ENCODE results near the gene QRFP. TPM values are rescaled to one million over a fixed set of nuclear protein-coding genes. Genes with fewer than 3 reads are reported as not detected.

Gene QRFP
- polyA plus RNA-seq, 3 donors, result 0.18 to 0.60 (median 0.21) TPM

- Mint-ChIP-seq H3K27ac (no peak overlapping the region), H3K27me3 (ENCODE audit: low read depth in 3 of 3) (peaks cover 4 to 9% (median 6%) of the 10 kb centered on the region in 3 donors), H3K4me3 (no peak overlapping the region), H3K9me3 (peaks cover 0 to 4% (median 0%) of the 10 kb centered on the region in 7 donors), H3K4me1 (peaks cover 2% of the 10 kb centered on the region), H3K36me3 (no peaks in the 10 kb centered on the region)
- 95% methylated on average over 12 of the region's 24 CpGs for WGBS (ENCODE audit: insufficient coverage)
- H4K20me1 ChIP-seq (ENCODE audit: insufficient read depth, low read length), result no peaks in the 10 kb centered on the region
- no peak overlapping the region for H3K4me3 ChIP-seq (replicated peaks in 1 of 3; ENCODE audit: low read depth in 2 of 3, low read length in 3 of 3)
- no peak for DNase-seq
- no peak overlapping the region for H3K4me2 ChIP-seq (replicated peaks; ENCODE audit: extremely low read depth, low read length, poor library complexity, severe bottlenecking)
- intact Hi-C loops (cut with micrococcal nuclease), result no loop called here
- H3K9me3 ChIP-seq (replicated peaks in 1 of 2; ENCODE audit: control insufficient read depth in 1 of 2, insufficient read depth in 1 of 2, low read length in 2 of 2), result no peaks in the 10 kb centered on the region
- no peaks in the 10 kb centered on the region for H3K4me1 ChIP-seq (ENCODE audit: control insufficient read depth in 1 of 2, insufficient read depth in 2 of 2, low read length in 2 of 2)
- no peak overlapping the region for H3K27ac ChIP-seq (ENCODE audit: low read depth in 1 of 2, low read length in 2 of 2)
- no peaks in the 10 kb centered on the region for H3K79me2 ChIP-seq (ENCODE audit: insufficient read depth, low read length)
- TF ChIP-seq CTCF (IDR thresholded peaks at IDR 0.05), result no peak
- no peak overlapping the region for H3K9ac ChIP-seq (ENCODE audit: insufficient read depth, low read length, poor library complexity, severe bottlenecking)
- no peak overlapping the region for H2AFZ ChIP-seq (ENCODE audit: insufficient read depth, low read depth, low read length, poor library complexity, severe bottlenecking)
- no peaks in the 10 kb centered on the region for H3K27me3 ChIP-seq (ENCODE audit: control insufficient read depth in 2 of 2, insufficient read depth in 2 of 2, low read length in 2 of 2)
- no peaks in the 10 kb centered on the region for H3K36me3 ChIP-seq (replicated peaks in 1 of 2; ENCODE audit: control insufficient read depth in 1 of 2, insufficient read depth in 2 of 2, low read length in 2 of 2)
These were observed 9.5 kb upstream of the QRFP start for GRCh38 chr9:130905902-130906734.

GRCh38 chr9:130905125-130905901 is 8.7 kb upstream of the QRFP start:
- Mint-ChIP-seq H3K4me3 (no peak overlapping the region), H3K36me3 (no peaks in the 10 kb centered on the region), H3K4me1 (peaks cover 2% of the 10 kb centered on the region), H3K9me3 (peaks cover 0 to 4% (median 0%) of the 10 kb centered on the region in 7 donors), H3K27ac (no peak overlapping the region), H3K27me3 (ENCODE audit: low read depth in 3 of 3) (peaks cover 7 to 11% (median 7%) of the 10 kb centered on the region in 3 donors)
- intact Hi-C loops (cut with micrococcal nuclease), result no loop called here
- Histone ChIP-seq H3K4me3 (replicated peaks in 1 of 3; ENCODE audit: low read depth in 2 of 3, low read length in 3 of 3) (no peak overlapping the region), H3K9me3 (replicated peaks in 1 of 2; ENCODE audit: control insufficient read depth in 1 of 2, insufficient read depth in 1 of 2, low read length in 2 of 2) (no peaks in the 10 kb centered on the region), H3K4me2 (replicated peaks; ENCODE audit: extremely low read depth, low read length, poor library complexity, severe bottlenecking) (no peak overlapping the region), H3K79me2 (ENCODE audit: insufficient read depth, low read length) (no peaks in the 10 kb centered on the region), H3K27ac (ENCODE audit: low read depth in 1 of 2, low read length in 2 of 2) (no peak overlapping the region), H2AFZ (ENCODE audit: insufficient read depth, low read depth, low read length, poor library complexity, severe bottlenecking) (no peak overlapping the region), H3K4me1 (ENCODE audit: control insufficient read depth in 1 of 2, insufficient read depth in 2 of 2, low read length in 2 of 2) (no peaks in the 10 kb centered on the region), H3K27me3 (ENCODE audit: control insufficient read depth in 2 of 2, insufficient read depth in 2 of 2, low read length in 2 of 2) (no peaks in the 10 kb centered on the region), H4K20me1 (ENCODE audit: insufficient read depth, low read length) (no peaks in the 10 kb centered on the region), H3K36me3 (replicated peaks in 1 of 2; ENCODE audit: control insufficient read depth in 1 of 2, insufficient read depth in 2 of 2, low read length in 2 of 2) (no peaks in the 10 kb centered on the region), H3K9ac (ENCODE audit: insufficient read depth, low read length, poor library complexity, severe bottlenecking) (no peak overlapping the region)
- WGBS (ENCODE audit: insufficient coverage), result 89% methylated on average over 19 of the region's 24 CpGs
- no peak for TF ChIP-seq CTCF (IDR thresholded peaks at IDR 0.05)
- DNase-seq, result no peak

Measured in CD14-positive monocyte (primary cell).